H1 (cell line): ENCODE measurements around the gene CYP1B1. TPM values are rescaled to one million over a fixed set of nuclear protein-coding genes. Genes with fewer than 3 reads are reported as not detected.

ENCODE experiments used
- CTCF ChIA-PET: fragments of 300-600 bp; sonication (Branson Sonifier 250); formaldehyde crosslinking; loops from one replicate; lab custom pipeline; 2021; ENCODE audit not compliant: partially characterized antibody; lab: Charles Lee
- POLR2A ChIA-PET: fragments of 300-600 bp; sonication (Branson Sonifier 250); formaldehyde crosslinking; loops from one replicate; lab custom pipeline; 2021; ENCODE audit warnings: inconsistent platforms; ENCODE audit not compliant: partially characterized antibody; lab: Charles Lee
- DNase-seq, 2 experiments: peaks; one replicate each; pipeline versions ENCODE4 v3.0.0 to v3.0.0-alpha.2; 2010 to 2022; ENCODE audit warnings: low spot score in 2 of 2, low read depth in 1 of 2, mixed read lengths in 1 of 2
- FAIRE-seq: peaks from 2 replicates; lab custom pipeline; 2011; peaks lifted over from hg19 to GRCh38; lab: Jason Lieb, UNC
- H2AFZ ChIP-seq: 2 replicates; pipeline ENCODE4 v1.8.1; 2012; ENCODE audit warnings: low read length, inconsistent platforms
- H2AK5ac ChIP-seq: 2 replicates; pipeline ENCODE4 v1.6.1; 2013; ENCODE audit warnings: low read depth, low read length
- H2BK120ac ChIP-seq: replicated peaks from 2 replicates; pipeline ENCODE3; 2013; ENCODE audit warnings: low read depth, low read length, inconsistent platforms
- H2BK12ac ChIP-seq: 2 replicates; pipeline ENCODE4 v1.6.1; 2013; ENCODE audit warnings: low read depth, low read length
- H2BK15ac ChIP-seq: 2 replicates; pipeline ENCODE4 v1.6.1; 2013; ENCODE audit warnings: low read length
- H2BK20ac ChIP-seq: 2 replicates; pipeline ENCODE4 v1.6.1; 2013; ENCODE audit warnings: low read length
- H2BK5ac ChIP-seq: 2 replicates; pipeline ENCODE4 v1.6.1; 2013; ENCODE audit warnings: low read depth, low read length
- H3K14ac ChIP-seq: 2 replicates; pipeline ENCODE4 v1.6.1; 2013; ENCODE audit warnings: inconsistent platforms; ENCODE audit not compliant: insufficient read length
- H3K18ac ChIP-seq: 2 replicates; pipeline ENCODE4 v1.6.1; 2013; ENCODE audit warnings: low read length; ENCODE audit errors: extremely low read depth
- H3K23ac ChIP-seq: 2 replicates; pipeline ENCODE4 v1.6.1; 2013; ENCODE audit warnings: inconsistent platforms; ENCODE audit not compliant: insufficient read length
- H3K23me2 ChIP-seq: 2 replicates; pipeline ENCODE4 v1.6.1; 2013; ENCODE audit warnings: low read depth, low read length
- H3K27ac ChIP-seq: 2 replicates; pipeline ENCODE4 v1.6.1; 2011; ENCODE audit warnings: low read depth, low read length, inconsistent platforms
- H3K27me3 ChIP-seq, 4 experiments: replicated peaks in 1 of 4; 1 replicate in 1 of 4; 2 replicates in 3 of 4; pipeline versions ENCODE4 v1.6.1 to v1.8.1; 2011 to 2013; ENCODE audit warnings: low read length in 3 of 4, mild to moderate bottlenecking in 3 of 4, inconsistent platforms in 2 of 4, mixed read lengths in 2 of 4, moderate library complexity in 1 of 4; ENCODE audit not compliant: control insufficient read depth in 3 of 4, insufficient read depth in 3 of 4; ENCODE audit errors: extremely low read depth in 1 of 4
- H3K36me3 ChIP-seq, 4 experiments: 2 replicates each; pipeline versions ENCODE4 v1.6.1 to v1.8.1; 2011 to 2013; ENCODE audit warnings: mild to moderate bottlenecking in 4 of 4, low read length in 3 of 4, moderate library complexity in 2 of 4, control low read depth in 1 of 4, inconsistent platforms in 1 of 4; ENCODE audit not compliant: insufficient read depth in 4 of 4, control insufficient read depth in 2 of 4
- H3K4ac ChIP-seq: replicated peaks from 2 replicates; pipeline ENCODE3; 2013; ENCODE audit warnings: low read length, low read depth, mixed read lengths, inconsistent platforms; ENCODE audit not compliant: insufficient read length
- H3K4me1 ChIP-seq, 4 experiments: replicated peaks in 1 of 4; 1 replicate in 1 of 4; 2 replicates in 3 of 4; pipeline versions ENCODE4 v1.6.1 to v1.8.1; 2011 to 2013; ENCODE audit warnings: low read length in 3 of 4, inconsistent platforms in 2 of 4, mixed read lengths in 1 of 4; ENCODE audit not compliant: insufficient read depth in 4 of 4, control insufficient read depth in 3 of 4
- H3K4me2 ChIP-seq, 2 experiments: 2 replicates each; pipeline versions ENCODE4 v1.6.1 to v1.8.1; 2011 to 2013; ENCODE audit warnings: low read depth in 2 of 2, low read length in 2 of 2, control low read depth in 1 of 2, inconsistent platforms in 1 of 2, mild to moderate bottlenecking in 1 of 2; ENCODE audit not compliant: insufficient read depth in 1 of 2
- H3K4me3 ChIP-seq, 4 experiments: fragments of 200-600, 300-600 bp in 1 of 4; sonication (generic), shearing (Covaris generic), sonication (Bioruptor Twin) in 1 of 4; 2 replicates each; pipeline versions ENCODE4 v1.5.1 to v1.8.1; 2011 to 2016; ENCODE audit warnings: low read length in 4 of 4, low read depth in 3 of 4, control low read depth in 2 of 4, inconsistent platforms in 2 of 4, mild to moderate bottlenecking in 2 of 4, mixed read lengths in 1 of 4, moderate library complexity in 1 of 4; ENCODE audit not compliant: insufficient read depth in 2 of 4; ENCODE audit errors: extremely low read depth in 1 of 4
- H3K56ac ChIP-seq: replicated peaks from 2 replicates; pipeline ENCODE3; 2013; ENCODE audit warnings: low read depth, mild to moderate bottlenecking, mixed read lengths, low read length, inconsistent platforms; ENCODE audit not compliant: insufficient read length
- H3K79me1 ChIP-seq: 2 replicates; pipeline ENCODE4 v1.6.1; 2013; ENCODE audit warnings: low read depth, low read length, control low read depth
- H3K79me2 ChIP-seq, 2 experiments: 2 replicates each; pipeline versions ENCODE4 v1.6.1 to v1.8.1; 2012 to 2013; ENCODE audit warnings: low read length in 2 of 2, mild to moderate bottlenecking in 2 of 2, inconsistent platforms in 1 of 2; ENCODE audit not compliant: insufficient read depth in 2 of 2, control insufficient read depth in 1 of 2
- H3K9ac ChIP-seq, 4 experiments: replicated peaks in 1 of 4; 1 replicate in 1 of 4; 2 replicates in 3 of 4; pipeline versions ENCODE4 v1.6.1 to v1.8.1; 2011 to 2013; ENCODE audit warnings: low read depth in 3 of 4, low read length in 3 of 4, control low read depth in 2 of 4, mild to moderate bottlenecking in 2 of 4, moderate library complexity in 2 of 4, inconsistent platforms in 1 of 4; ENCODE audit errors: extremely low read depth in 1 of 4
- H3K9me3 ChIP-seq, 2 experiments: 2 replicates each; pipeline versions ENCODE4 v1.6.1 to v1.8.1; 2012 to 2013; ENCODE audit warnings: mild to moderate bottlenecking in 2 of 2, moderate library complexity in 2 of 2, control low read depth in 1 of 2, inconsistent platforms in 1 of 2, low read depth in 1 of 2, low read length in 1 of 2, mixed read lengths in 1 of 2; ENCODE audit not compliant: insufficient read depth in 2 of 2
- H4K20me1 ChIP-seq, 2 experiments: replicated peaks in 1 of 2; 2 replicates each; pipeline versions ENCODE3 to v1.8.1; 2011 to 2013; ENCODE audit warnings: inconsistent platforms in 2 of 2, low read length in 2 of 2, mild to moderate bottlenecking in 1 of 2; ENCODE audit not compliant: insufficient read depth in 2 of 2, control insufficient read depth in 1 of 2
- H4K5ac ChIP-seq: 2 replicates; pipeline ENCODE4 v1.6.1; 2013; ENCODE audit warnings: low read length, low read depth, mixed read lengths, inconsistent platforms; ENCODE audit not compliant: insufficient read length
- H4K8ac ChIP-seq: 2 replicates; pipeline ENCODE4 v1.8.0; 2013; ENCODE audit warnings: mild to moderate bottlenecking, moderate library complexity, low read length, inconsistent platforms; ENCODE audit not compliant: insufficient read depth; ENCODE audit errors: extremely low read depth
- H4K91ac ChIP-seq: replicated peaks from 2 replicates; pipeline ENCODE3; 2013; ENCODE audit warnings: low read length, mixed read lengths, inconsistent platforms; ENCODE audit not compliant: insufficient read length
- FOSL1 ChIP-seq: IDR thresholded peaks from 2 replicates; pipeline ENCODE4 v1.6.1; 2011; ENCODE audit warnings: mild to moderate bottlenecking, low read depth, low read length, moderate library complexity; ENCODE audit not compliant: insufficient read depth
- TAF1 ChIP-seq: IDR thresholded peaks from 2 replicates; pipeline ENCODE4 v1.6.1; 2011; ENCODE audit warnings: mild to moderate bottlenecking, low read depth, low read length
- WGBS, 2 experiments: shearing (Covaris generic) in 1 of 2; methylation state at CpG; one replicate each; pipeline versions ENCODE4 v1.1.6 to v1.1.7; 2013 to 2015; ENCODE audit warnings: low lambda C conversion rate in 2 of 2, mixed read lengths in 2 of 2, inconsistent platforms in 1 of 2, low coverage in 1 of 2, missing lambda C conversion rate in 1 of 2; ENCODE audit not compliant: insufficient replicate concordance in 2 of 2, insufficient coverage in 1 of 2, insufficient read length in 1 of 2; ENCODE audit errors: extremely low coverage in 1 of 2, missing lambda C conversion rate in 1 of 2; 5-methylcytosine and 5-hydroxymethylcytosine counted together
- polyA plus RNA-seq, 7 experiments: library from polyadenylated mRNA; depleted of rRNA in 3 of 7; stranded (reverse) in 5 of 7; unstranded in 2 of 7; fragments of >200 nt in 5 of 7; fragments of 200-250 nt in 2 of 7; gene quantifications; 1 replicate in 5 of 7; 2 replicates in 1 of 7; 4 replicates in 1 of 7; pipeline versions ENCODE4 v1.2.1 to v1.2.3, GENCODE V29; 2011 to 2013; ENCODE audit warnings: missing spikeins in 2 of 7, mixed read lengths in 2 of 7
- total RNA-seq: library from RNA; stranded (reverse); fragmentation: NEBNext Ultra II Directional; extraction: Animal tissue kit (Norgen Biotek cat#: 25700); gene quantifications from 2 replicates; pipeline ENCODE4 v1.2.1, GENCODE V29; 2021

The CYP1B1 gene
- total and polyA plus RNA-seq, 2 of the 8 experiments (the other 6 are each of a cell fraction or from before 2014, with no cell fraction given): 1.3 to 5.7 TPM

DNA sequence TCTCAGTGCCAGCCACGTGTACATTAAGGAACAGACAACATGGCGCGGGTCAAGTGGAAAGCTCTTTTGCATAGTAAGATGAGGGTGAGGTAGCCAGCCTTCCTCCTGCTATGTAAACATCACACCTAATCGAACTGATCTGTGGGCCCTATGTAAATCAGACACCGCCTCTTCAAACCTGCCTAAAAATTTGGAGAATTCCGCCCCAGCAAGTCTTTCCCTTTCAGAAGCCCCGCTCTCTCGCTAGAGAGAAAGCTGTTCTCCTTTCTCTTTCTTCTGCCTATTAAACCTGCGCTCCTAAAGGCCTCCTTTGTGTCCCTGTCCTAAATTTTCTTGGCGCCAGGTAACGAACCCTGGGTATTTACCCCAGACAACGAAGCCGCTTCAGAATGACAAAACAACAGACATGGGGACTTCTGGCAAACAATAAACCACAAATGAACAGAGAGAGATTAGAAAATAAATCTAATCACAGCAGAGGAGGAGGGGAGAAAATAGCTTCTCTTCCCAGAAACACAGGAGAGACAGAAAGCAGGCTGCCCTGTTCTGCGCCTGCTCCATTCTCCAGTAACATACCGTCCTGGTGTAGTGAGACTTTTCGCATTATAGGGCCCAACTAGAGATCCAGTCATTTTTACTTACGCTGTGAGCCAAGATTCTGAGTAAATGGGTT, 31.9 kb upstream of the CYP1B1 start:
- Histone ChIP-seq H2AK5ac (no peak overlapping the region), H3K27ac (no peak overlapping the region; the same call in 1 of the 2 replicates), H2BK20ac (no peak overlapping the region; the same call in 1 of the 2 replicates), H3K4me1 (peaks cover 6 to 15% (median 10%) of the 10 kb centered on the region in 4 experiments), H3K14ac (no peak overlapping the region), H4K8ac (no peak overlapping the region), H2BK12ac (0 out of 2 replicates have a peak overlapping the region, but pooled peaks have one; percentile 29), H3K9me3 (no peaks in the 10 kb centered on the region), H4K5ac (no peak overlapping the region), H3K79me2 (no peaks in the 10 kb centered on the region), H2BK120ac (no peak overlapping the region), H3K27me3 (no peaks in the 10 kb centered on the region), H3K23ac (no peak overlapping the region), H2AFZ (peak overlapping the region; percentile 66; the same call in 1 of the 2 replicates), H3K4me3 (no peak overlapping the region; a peak in 1 of 8 replicates)
- 56% methylated on average over 17 of the region's 17 CpGs; no CpG with 5 or more reads in 1 of the 2 experiments for WGBS, 2 experiments
- no peak for TF ChIP-seq FOSL1
- TF ChIP-seq TAF1: peak; percentile 26; the same call in 1 of the 2 replicates
- TF ChIP-seq, all 59 proteins: peak for 1
- peak overlapping the region; percentile 55; the same call in 1 of the 2 replicates for H3K18ac ChIP-seq
- no peaks in the 10 kb centered on the region; the same call in 1 of the 2 replicates for H3K79me1 ChIP-seq
- DNase-seq: no peak
- H3K4me2 ChIP-seq: peak overlapping the region; percentile 20 to 25; a peak in 3 of 4 replicates
- H3K23me2 ChIP-seq: no peaks in the 10 kb centered on the region
- H3K4ac ChIP-seq: no peak overlapping the region
- no peak overlapping the region for H4K91ac ChIP-seq
- H4K20me1 ChIP-seq: no peaks in the 10 kb centered on the region
- H3K56ac ChIP-seq: no peak overlapping the region
- POLR2A ChIA-PET: interaction anchor here (0.6 to 1.3 kb wide), 5 partner anchors 12 to 1257 kb away, joined by 3 to 4 read pairs (median 3); no protein-coding TSS in a partner anchor
- H2BK5ac ChIP-seq: peak overlapping the region; percentile 60; the same call in 1 of the 2 replicates
- H3K9ac ChIP-seq: peak overlapping the region in 2 of 4 experiments; percentile 1 to 48; a peak in 1 of 7 replicates
- H3K36me3 ChIP-seq: no peaks in the 10 kb centered on the region
- FAIRE-seq: no peak
- CTCF ChIA-PET: interaction anchor here (0.8 to 3.9 kb wide), 5 partner anchors 7 to 91 kb away, joined by 3 to 23 read pairs (median 9); partner anchors contain the start of gene CYP1B1
- no peak overlapping the region for H2BK15ac ChIP-seq
